HPDE6-E6E7 (cell line): ENCODE data around the gene F11.
A peak's percentile ranks its signal among the peaks of the same experiment; 100 is the strongest.
"Not testable (repeated sequence)": the region's sequence is repeated elsewhere in the genome, so short reads cannot be mapped to it uniquely, and the experiment has no call there.

Experiments
- DNase-seq: peaks from one replicate; pipeline ENCODE4 v3.0.0; 2011; ENCODE audit warnings: missing footprints; ENCODE audit errors: extremely low spot score

Gene F11

GRCh38 chr4:186249785-186250754, 15.9 kb upstream of the F11 start:
- peak; percentile 17 for DNase-seq

GRCh38 chr4:186250760-186251159, 15.2 kb upstream of the F11 start:
- no peak for DNase-seq

GRCh38 chr4:186255122-186255521, 10.9 kb upstream of the F11 start:
- no peak for DNase-seq

- DNase-seq: no peak
Measured at GRCh38 chr4:186258216-186258811, 7.7 kb upstream of the F11 start.

- no peak for DNase-seq
Measured at GRCh38 chr4:186260117-186260503, 5.9 kb upstream of the F11 start.

- DNase-seq: no peak
Measured at GRCh38 chr4:186260504-186261448, 5.2 kb upstream of the F11 start.

GRCh38 chr4:186264660-186265059, 1.3 kb upstream of the F11 start:
- DNase-seq: no peak

- not testable (repeated sequence) for DNase-seq
Measured at GRCh38 chr4:186265250-186265649, 739 bp upstream of the F11 start.

- no peak for DNase-seq
Measured at GRCh38 chr4:186266729-186267456, 904 bp downstream of the F11 start.

- no peak for DNase-seq
Measured at GRCh38 chr4:186271081-186271678, 5.2 kb downstream of the F11 start.

GRCh38 chr4:186272699-186273391, 6.9 kb downstream of the F11 start:
- no peak for DNase-seq

- DNase-seq: not testable (repeated sequence)
Measured at GRCh38 chr4:186273392-186273789, 7.4 kb downstream of the F11 start.

- DNase-seq: no peak
Measured at GRCh38 chr4:186283311-186283710, 17.3 kb downstream of the F11 start.

- no peak for DNase-seq
Measured at GRCh38 chr4:186285147-186285546, 19.2 kb downstream of the F11 start.

- DNase-seq: no peak
Measured at GRCh38 chr4:186286581-186286980, 20.6 kb downstream of the F11 start.

GRCh38 chr4:186291256-186291890, 25.4 kb downstream of the F11 start:
- DNase-seq: no peak

GRCh38 chr4:186294160-186294559, 28.2 kb downstream of the F11 start:
- no peak for DNase-seq

- no peak for DNase-seq
Measured at GRCh38 chr4:186296481-186296880, 30.5 kb downstream of the F11 start.

- DNase-seq: peak; percentile 26
Measured at GRCh38 chr4:186297013-186297645, 31.1 kb downstream of the F11 start.
